Endothelial cell of umbilical vein (primary cell): ENCODE measurements around the gene CD320.

Experiments used
- CTCF ChIP-seq, 2 donors: IDR thresholded peaks; 1 replicate in 1 of 2; 2 replicates in 1 of 2; pipeline ENCODE4 v1.5.1; 2011; ENCODE audit warnings: low read length in 2 of 2, mild to moderate bottlenecking in 2 of 2, moderate library complexity in 2 of 2, control low read depth in 1 of 2, inconsistent platforms in 1 of 2, low read depth in 1 of 2; ENCODE audit not compliant: insufficient read depth in 1 of 2; ENCODE audit errors: extremely low read depth in 1 of 2
- EZH2 ChIP-seq: IDR thresholded peaks from 2 replicates; pipeline ENCODE4 v1.6.1; 2012; ENCODE audit warnings: borderline replicate concordance, low read depth, mild to moderate bottlenecking, moderate library complexity, low read length, inconsistent platforms; ENCODE audit not compliant: severe bottlenecking
- FOS ChIP-seq: IDR thresholded peaks from 2 replicates; pipeline ENCODE4 v1.6.1; 2011; ENCODE audit warnings: mild to moderate bottlenecking, low read length, moderate library complexity, borderline replicate concordance; ENCODE audit not compliant: insufficient read depth
- JUN ChIP-seq: IDR thresholded peaks from 2 replicates; pipeline ENCODE4 v1.6.1; 2011; ENCODE audit warnings: borderline replicate concordance, low read depth; ENCODE audit not compliant: insufficient read length, insufficient read depth
- MAX ChIP-seq: IDR thresholded peaks from 2 replicates; pipeline ENCODE4 v1.6.1; 2011; ENCODE audit not compliant: insufficient read depth, insufficient read length
- MYC ChIP-seq: IDR thresholded peaks from one replicate; pipeline ENCODE4 v1.6.1; 2011; ENCODE audit warnings: mild to moderate bottlenecking, low read depth, low read length
- POLR2A ChIP-seq: IDR thresholded peaks from 2 replicates; pipeline ENCODE4 v1.6.1; 2012; ENCODE audit warnings: low read depth, mild to moderate bottlenecking, control low read depth, low read length
- POLR2AphosphoS5 ChIP-seq: IDR thresholded peaks from 2 replicates; pipeline ENCODE4 v1.6.1; 2012; ENCODE audit warnings: low read depth, mild to moderate bottlenecking, control low read depth, low read length, moderate library complexity; ENCODE audit not compliant: insufficient read depth

GRCh38 chr19:8322638-8322997 is 14.5 kb upstream of the CD320 start:
- TF ChIP-seq CTCF (IDR thresholded peaks at IDR 0.05; ENCODE audit: extremely low read depth in 1 of 2, insufficient read depth in 1 of 2, low read depth in 1 of 2, low read length in 2 of 2) (no peak), POLR2A (no peak), EZH2 (no peak), POLR2AphosphoS5 (no peak), MYC (no peak), MAX (no peak), FOS (no peak), JUN (no peak)
